ENCODE results near the gene FBLN2. TPM values are rescaled to one million over a fixed set of nuclear protein-coding genes. Genes with fewer than 3 reads are reported as not detected.

The FBLN2 gene
- total RNA-seq, 1 experiment from 2014 or later: 36.7 TPM

DNA sequence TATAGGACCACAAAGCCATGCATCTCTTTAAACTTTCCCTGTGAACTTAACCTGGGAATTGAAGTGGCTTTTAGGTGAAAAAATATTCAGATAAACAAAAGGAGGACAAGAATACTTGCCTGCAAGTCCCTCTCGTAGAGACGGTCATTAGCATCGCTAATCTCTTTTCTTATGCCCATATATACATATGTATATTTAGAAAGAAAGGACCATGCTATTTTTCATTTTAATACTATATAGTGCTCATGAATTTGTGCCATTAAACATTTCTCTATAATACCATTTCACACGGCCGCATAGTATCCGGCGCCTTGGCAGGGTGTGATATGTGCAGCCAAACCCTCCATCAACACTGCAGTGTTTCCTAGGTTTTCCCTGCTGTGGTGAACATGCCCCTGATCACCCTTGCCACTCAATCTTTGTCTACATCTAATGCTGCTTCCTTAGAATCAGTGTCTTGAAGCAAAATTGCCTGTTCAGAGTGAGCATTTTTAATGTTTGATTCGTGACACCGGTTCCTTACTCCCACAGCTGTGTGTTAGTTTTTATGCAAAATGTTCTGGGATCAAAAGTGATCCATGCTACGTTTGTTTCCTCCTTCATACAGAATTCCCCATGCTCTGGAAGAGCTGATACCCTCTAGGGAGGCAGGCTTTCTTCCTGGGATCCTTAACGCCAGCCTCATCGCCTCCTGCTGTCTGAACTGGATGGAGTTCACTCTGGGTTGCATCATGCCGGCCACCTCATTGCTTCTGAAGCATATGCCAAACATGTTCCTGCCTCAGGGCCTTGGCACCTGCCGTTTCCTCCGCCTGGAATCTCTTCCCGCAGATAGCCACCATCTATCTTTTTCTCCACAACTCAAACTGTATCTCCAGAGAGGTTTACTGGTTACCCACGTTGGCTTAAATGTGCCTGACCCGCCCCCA is 118.1 kb downstream of the FBLN2 start:
- TF ChIP-seq, protein P1, sequence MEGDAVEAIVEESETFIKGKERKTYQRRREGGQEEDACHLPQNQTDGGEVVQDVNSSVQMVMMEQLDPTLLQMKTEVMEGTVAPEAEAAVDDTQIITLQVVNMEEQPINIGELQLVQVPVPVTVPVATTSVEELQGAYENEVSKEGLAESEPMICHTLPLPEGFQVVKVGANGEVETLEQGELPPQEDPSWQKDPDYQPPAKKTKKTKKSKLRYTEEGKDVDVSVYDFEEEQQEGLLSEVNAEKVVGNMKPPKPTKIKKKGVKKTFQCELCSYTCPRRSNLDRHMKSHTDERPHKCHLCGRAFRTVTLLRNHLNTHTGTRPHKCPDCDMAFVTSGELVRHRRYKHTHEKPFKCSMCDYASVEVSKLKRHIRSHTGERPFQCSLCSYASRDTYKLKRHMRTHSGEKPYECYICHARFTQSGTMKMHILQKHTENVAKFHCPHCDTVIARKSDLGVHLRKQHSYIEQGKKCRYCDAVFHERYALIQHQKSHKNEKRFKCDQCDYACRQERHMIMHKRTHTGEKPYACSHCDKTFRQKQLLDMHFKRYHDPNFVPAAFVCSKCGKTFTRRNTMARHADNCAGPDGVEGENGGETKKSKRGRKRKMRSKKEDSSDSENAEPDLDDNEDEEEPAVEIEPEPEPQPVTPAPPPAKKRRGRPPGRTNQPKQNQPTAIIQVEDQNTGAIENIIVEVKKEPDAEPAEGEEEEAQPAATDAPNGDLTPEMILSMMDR (IDR thresholded peaks at IDR 0.05; ENCODE audit: insufficient read depth in 1 of 2, low read depth in 1 of 2, low read length in 1 of 2, severe bottlenecking in 1 of 2, unreplicated experiment in 1 of 2): no peak
- no peaks in the 10 kb centered on the region for H3K9me3 ChIP-seq
- H3K4me1 ChIP-seq: no peaks in the 10 kb centered on the region
- Mint-ChIP-seq H3K27me3 (ENCODE audit: insufficient read depth, unreplicated experiment) (no peaks in the 10 kb centered on the region), H3K27ac (ENCODE audit: unreplicated experiment) (no peak overlapping the region), H3K4me1 (ENCODE audit: low read depth, unreplicated experiment) (peaks cover 8% of the 10 kb centered on the region), H3K36me3 (ENCODE audit: insufficient read depth, unreplicated experiment) (no peaks in the 10 kb centered on the region), H3K9me3 (ENCODE audit: unreplicated experiment) (no peaks in the 10 kb centered on the region), H3K4me3 (ENCODE audit: unreplicated experiment) (no peak overlapping the region)
- no peaks in the 10 kb centered on the region for H3K36me3 ChIP-seq (ENCODE audit: control insufficient read depth, insufficient read depth, low read length)
- no peak overlapping the region for H3K4me3 ChIP-seq (ENCODE audit: low read depth, low read length)
- ChIA-PET POLR2A (no interaction called here), CTCF (no interaction called here)
- intact Hi-C loops (cut with micrococcal nuclease; ENCODE audit: unreplicated experiment): no loop called here
- BruUV-seq (replicated peaks): no TSS peak
- H3K27me3 ChIP-seq (replicated peaks; ENCODE audit: control insufficient read depth, insufficient read depth, low read length): no peaks in the 10 kb centered on the region
- DNase-seq: no peak

DNA sequence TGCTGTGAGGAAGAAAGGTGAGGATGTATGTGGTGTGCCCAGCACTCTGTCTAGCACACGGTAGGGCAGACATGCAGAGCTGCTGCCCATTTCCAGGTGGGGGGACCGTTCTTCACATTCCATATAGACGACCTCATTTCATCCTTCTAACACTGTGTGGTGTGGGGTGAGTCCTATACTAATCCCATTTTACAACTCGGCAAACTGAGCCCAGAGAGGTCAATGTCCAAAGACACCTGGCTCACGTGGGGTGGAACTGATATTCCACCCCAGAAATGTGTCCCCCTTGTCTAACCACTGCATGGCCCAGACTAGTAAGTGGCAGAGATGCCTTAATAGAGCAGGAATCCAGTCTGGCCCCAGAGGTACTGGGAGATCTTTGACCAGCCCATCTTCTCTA is 119.2 kb downstream of the FBLN2 start:
- CTCF ChIA-PET: no interaction called here
- BruUV-seq (replicated peaks): no TSS peak
- Histone ChIP-seq H3K9me3 (no peaks in the 10 kb centered on the region), H3K27me3 (replicated peaks; ENCODE audit: control insufficient read depth, insufficient read depth, low read length) (no peaks in the 10 kb centered on the region), H3K4me1 (no peaks in the 10 kb centered on the region), H3K4me3 (ENCODE audit: low read depth, low read length) (no peak overlapping the region), H3K36me3 (ENCODE audit: control insufficient read depth, insufficient read depth, low read length) (no peaks in the 10 kb centered on the region)
- POLR2A ChIA-PET: no interaction called here
- no peak overlapping the region for H3K4me3 Mint-ChIP-seq (ENCODE audit: unreplicated experiment)
- TF ChIP-seq, protein P1 (IDR thresholded peaks at IDR 0.05; ENCODE audit: insufficient read depth in 1 of 2, low read depth in 1 of 2, low read length in 1 of 2, severe bottlenecking in 1 of 2, unreplicated experiment in 1 of 2): no peak
- H3K36me3 Mint-ChIP-seq (ENCODE audit: insufficient read depth, unreplicated experiment): no peaks in the 10 kb centered on the region
- no peaks in the 10 kb centered on the region for H3K9me3 Mint-ChIP-seq (ENCODE audit: unreplicated experiment)
- peaks cover 8% of the 10 kb centered on the region for H3K4me1 Mint-ChIP-seq (ENCODE audit: low read depth, unreplicated experiment)
- intact Hi-C loops (cut with micrococcal nuclease; ENCODE audit: unreplicated experiment): no loop called here
- H3K27me3 Mint-ChIP-seq (ENCODE audit: insufficient read depth, unreplicated experiment): no peaks in the 10 kb centered on the region
- DNase-seq: no peak
- H3K27ac Mint-ChIP-seq (ENCODE audit: unreplicated experiment): no peak overlapping the region

DNA sequence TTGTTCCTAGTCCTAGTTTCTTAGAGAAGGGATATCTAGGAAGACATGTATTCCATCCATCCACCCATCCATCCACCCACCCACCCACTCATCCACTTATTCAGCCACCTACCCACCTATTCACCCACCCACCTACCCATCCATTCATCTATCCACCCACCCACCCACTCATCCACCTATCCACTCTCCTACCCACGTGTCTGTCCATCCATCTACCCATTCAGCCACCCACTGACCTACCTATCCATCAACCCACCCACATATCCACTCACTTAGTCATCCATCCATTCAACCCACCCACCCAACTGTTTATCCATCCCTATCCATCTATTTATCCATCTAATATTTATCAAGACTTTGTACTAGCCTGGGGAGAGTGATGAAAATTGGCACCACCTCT is 120.5 kb downstream of the FBLN2 start:
- Mint-ChIP-seq H3K27me3 (ENCODE audit: insufficient read depth, unreplicated experiment) (peaks cover 4% of the 10 kb centered on the region), H3K4me1 (ENCODE audit: low read depth, unreplicated experiment) (peaks cover 8% of the 10 kb centered on the region), H3K36me3 (ENCODE audit: insufficient read depth, unreplicated experiment) (no peaks in the 10 kb centered on the region), H3K4me3 (ENCODE audit: unreplicated experiment) (no peak overlapping the region), H3K9me3 (ENCODE audit: unreplicated experiment) (no peaks in the 10 kb centered on the region), H3K27ac (ENCODE audit: unreplicated experiment) (no peak overlapping the region)
- H3K4me3 ChIP-seq (ENCODE audit: low read depth, low read length): no peak overlapping the region
- no peaks in the 10 kb centered on the region for H3K4me1 ChIP-seq
- intact Hi-C loops (cut with micrococcal nuclease; ENCODE audit: unreplicated experiment): no loop called here
- H3K36me3 ChIP-seq (ENCODE audit: control insufficient read depth, insufficient read depth, low read length): no peaks in the 10 kb centered on the region
- H3K9me3 ChIP-seq: no peaks in the 10 kb centered on the region
- no TSS peak for BruUV-seq (replicated peaks)
- CTCF ChIA-PET: interaction anchor here (1.0 kb wide), 1 partner anchor 12 kb away, joined by 4 read pairs; no protein-coding TSS in a partner anchor
- TF ChIP-seq, protein P1 (IDR thresholded peaks at IDR 0.05; ENCODE audit: insufficient read depth in 1 of 2, low read depth in 1 of 2, low read length in 1 of 2, severe bottlenecking in 1 of 2, unreplicated experiment in 1 of 2): no peak
- no peaks in the 10 kb centered on the region for H3K27me3 ChIP-seq (replicated peaks; ENCODE audit: control insufficient read depth, insufficient read depth, low read length)
- no peak for DNase-seq
- POLR2A ChIA-PET: no interaction called here
